Measurements from ENCODE around the gene CXCL10.
"Not testable (repeated sequence)": the region's sequence is repeated elsewhere in the genome, so short reads cannot be mapped to it uniquely, and the experiment has no call there.

CXCL10 gene

GRCh38 chr4:76024065-76024464, 768 bp upstream of the CXCL10 start:
- DNase-seq = no peak

DNA sequence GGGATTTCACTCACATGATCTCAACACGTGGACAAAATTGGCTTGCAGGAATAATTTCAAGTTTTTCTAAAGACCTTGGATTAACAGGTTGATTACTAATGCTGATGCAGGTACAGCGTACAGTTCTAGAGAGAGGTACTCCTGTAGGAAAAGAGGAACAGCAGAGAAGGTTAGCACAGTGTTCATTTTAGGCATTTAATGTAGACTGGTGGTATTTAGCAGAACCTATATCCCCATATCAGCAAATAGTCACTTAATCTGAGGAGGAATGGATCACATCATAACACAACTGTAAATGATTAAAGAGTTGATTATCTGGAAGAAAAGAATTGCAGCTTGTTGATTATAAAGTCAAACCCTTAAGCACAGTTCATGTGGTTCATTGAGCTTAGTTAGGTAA, 620 bp downstream of the CXCL10 start:
- no peak for DNase-seq

DNA sequence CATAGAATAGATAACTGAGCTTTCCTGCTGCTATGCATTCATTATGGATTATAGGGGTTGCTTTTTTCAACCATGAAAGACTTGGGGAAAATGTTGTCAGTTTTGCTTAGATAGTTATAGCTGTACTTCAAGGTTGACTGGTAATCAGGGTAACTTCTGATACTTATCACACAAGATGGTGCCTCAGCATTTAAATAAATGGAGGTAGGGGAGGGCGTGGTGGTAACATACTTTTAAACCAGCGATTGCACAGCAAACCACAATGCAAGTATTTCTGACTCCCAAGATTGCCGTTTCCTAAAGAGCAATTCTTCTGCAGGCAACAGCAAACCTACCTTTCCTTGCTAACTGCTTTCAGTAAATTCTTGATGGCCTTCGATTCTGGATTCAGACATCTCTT, 1.3 kb downstream of the CXCL10 start:
- no peak for DNase-seq

- DNase-seq = no peak
Measured at GRCh38 chr4:76017056-76017686, 6.1 kb downstream of the CXCL10 start.

DNA sequence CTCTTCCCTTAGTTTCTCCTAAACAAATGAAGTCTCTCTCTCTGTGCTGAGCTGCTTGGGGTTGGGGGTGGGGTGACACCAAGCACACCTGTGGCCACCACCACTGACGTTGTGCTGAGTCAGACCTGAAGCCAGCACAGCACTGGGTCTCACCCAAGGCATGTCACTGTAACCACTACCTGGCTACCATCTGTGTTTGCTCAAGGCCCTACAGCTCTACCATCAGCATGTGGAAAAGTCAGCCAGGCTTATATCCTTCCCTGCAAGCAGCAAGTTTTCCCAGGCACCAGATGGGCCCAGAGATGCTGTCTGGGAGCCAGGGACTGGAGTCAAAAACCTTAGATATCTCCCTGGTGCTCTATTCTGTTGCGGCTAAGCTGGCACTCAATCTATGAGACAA, 6.9 kb downstream of the CXCL10 start:
- DNase-seq = no peak

DNA sequence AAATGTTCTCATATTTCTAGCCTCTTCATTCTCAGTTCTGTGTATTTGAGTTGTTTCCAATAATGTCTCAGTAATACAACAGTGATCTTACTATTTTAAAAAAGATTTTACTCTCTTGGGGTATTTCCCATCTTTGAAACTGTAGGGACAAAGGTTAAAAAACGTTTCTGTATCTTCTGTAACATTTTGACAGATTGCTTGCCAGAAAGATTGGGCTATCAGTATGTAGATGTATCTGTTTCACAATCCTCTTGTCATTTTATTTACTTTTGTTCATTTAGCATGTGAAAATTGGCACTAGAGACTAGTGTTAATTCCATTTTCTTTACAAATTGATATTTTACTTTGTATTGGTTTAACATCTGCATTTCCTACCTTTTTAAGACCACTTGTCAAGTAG, 9.8 kb downstream of the CXCL10 start:
- no peak for DNase-seq

DNA sequence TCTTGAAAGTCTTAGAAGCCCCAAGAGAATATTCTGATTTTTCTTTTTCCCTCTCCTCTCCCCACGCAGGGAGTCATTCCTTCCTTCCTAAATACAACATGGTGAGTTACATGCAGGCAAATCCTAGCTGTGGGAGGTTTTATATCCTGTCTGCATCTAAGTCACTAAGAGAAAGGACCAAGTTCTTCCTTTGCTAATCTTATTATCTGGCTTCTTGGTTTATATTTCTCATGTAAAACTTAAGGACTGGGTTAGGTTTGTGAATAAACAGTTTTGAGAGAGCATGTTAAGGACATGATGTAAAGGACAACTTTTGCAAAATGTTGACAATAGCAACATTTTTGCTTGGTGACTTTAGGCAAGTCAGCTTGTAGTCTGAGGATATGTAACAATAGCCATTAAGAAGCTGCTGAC, 10.9 kb downstream of the CXCL10 start:
- DNase-seq = no peak

GRCh38 chr4:76011700-76012387, 11.5 kb downstream of the CXCL10 start:
- DNase-seq = no peak

DNA sequence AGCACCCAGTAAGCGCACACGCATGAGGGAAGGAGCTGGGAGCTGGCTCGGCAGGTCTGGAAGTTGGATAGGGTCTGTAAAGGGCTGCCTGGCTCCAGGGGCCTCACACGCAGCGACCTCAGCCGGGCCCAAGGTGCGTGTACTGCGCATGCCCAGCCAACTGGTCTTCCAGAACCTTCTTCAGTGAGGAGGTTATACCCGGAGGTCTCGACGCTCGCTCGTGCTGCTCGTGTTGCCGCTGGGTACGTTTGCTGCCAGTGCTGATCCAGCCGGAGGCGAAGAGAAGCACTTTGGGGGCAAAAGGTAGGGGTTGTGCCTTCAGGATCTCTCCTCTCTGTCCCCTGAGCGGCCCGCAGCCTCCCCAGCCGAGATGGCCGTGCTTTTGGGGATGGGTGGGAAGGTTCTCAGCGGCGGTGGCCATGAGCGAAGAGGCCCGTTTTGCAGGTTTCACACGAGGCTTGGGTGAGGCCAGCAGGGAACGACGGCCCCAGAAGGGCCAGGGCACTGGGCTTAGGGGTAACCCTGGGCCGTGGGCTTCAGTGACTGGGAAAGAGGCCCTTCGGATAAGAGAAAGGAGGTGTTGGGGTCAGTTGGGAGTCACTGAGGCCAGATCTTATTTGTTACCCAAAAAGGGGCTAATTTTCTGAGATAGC, 12.2 kb downstream of the CXCL10 start:
- DNase-seq = no peak

GRCh38 chr4:76010576-76010975, 12.7 kb downstream of the CXCL10 start:
- DNase-seq = no peak

DNA sequence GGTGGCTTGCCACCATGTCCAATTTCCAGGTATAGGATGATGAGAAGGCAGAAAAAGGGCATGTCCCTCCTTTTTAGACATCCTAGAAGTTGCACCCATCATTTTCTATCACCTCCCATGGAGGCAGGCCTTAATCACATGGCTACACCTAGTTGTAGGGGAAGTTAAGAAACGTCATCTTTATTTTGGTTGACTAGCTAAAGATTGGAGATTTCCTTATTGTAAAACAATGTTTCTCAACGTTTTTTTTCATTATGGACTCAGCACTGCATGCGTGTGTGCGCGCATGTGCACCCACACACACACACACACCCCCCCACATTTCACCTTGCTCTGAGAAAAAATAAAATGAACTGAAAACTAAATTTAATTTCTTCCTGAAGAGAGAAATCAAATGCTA, 14.0 kb downstream of the CXCL10 start:
- no peak for DNase-seq

- DNase-seq = no peak
Measured at GRCh38 chr4:76007089-76007862, 16.0 kb downstream of the CXCL10 start, which contains the start of gene CXCL9. Gene CXCL9, minus strand, starts transcription at chr4:76007509. Its CDS starts 60 bp downstream, at chr4:76007449.

DNA sequence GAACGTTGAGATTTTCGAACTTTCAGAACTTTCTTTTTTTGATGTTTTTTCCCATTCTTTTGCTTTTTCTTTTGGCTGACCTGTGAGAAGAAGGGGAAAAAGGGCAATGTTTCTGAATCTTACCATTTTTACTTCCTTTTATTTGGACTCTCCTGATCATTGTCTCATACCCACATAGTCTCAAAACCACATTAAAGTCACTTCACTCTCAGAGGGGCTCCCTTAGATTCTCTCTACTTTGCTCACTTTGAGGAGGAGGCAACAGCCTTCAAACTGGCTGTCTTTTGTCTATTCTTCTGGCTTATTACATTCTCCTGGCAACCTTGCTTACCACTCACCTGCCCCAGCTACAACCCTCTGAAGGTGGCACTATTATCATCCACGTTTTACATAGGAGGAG, 19.7 kb downstream of the CXCL10 start:
- DNase-seq = no peak

DNA sequence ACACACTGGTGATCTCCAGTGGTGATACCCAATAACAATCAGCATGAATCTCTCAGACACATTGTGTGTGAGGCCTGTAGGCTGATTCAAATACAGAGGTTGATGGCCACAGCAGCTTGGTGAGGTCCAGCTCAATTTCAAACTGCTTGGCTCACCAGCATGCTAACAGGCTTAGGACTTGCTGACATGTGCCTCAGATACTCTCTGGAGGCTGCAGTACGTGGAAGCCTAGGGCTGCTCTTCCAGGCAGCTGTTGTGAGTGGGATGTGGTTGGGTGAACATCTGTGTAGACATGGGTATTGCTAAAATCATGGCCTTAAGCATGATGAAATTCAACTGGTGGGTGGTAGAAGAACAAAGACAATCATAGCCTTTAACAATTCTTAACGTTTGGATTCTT, 20.3 kb downstream of the CXCL10 start:
- DNase-seq = no peak

DNA sequence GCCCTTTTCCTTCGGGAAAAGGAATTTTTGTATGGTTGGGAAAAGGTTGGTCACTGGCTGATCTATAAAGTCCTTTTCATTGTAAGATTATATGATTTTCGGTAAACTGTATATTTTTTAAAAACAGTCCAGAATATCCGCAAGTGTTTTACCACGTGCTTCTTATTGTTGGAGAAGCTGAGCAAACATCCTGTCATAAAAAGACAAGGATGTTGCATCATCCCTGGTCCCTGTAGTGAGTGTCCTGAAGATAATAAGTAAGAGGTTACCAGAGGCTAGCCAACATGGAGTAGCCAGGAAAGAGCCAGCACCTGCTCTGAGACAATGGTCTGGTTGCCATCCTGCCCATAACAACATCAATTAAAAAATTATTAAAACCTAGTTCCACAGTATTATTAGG, 21.1 kb downstream of the CXCL10 start:
- DNase-seq = no peak

GRCh38 chr4:76001700-76002099, 21.6 kb downstream of the CXCL10 start:
- DNase-seq = no peak

GRCh38 chr4:76000279-76000678, 23.0 kb downstream of the CXCL10 start:
- DNase-seq = no peak

- not testable (repeated sequence) for DNase-seq
Measured at GRCh38 chr4:75998525-75999147, 24.7 kb downstream of the CXCL10 start.

GRCh38 chr4:75997946-75998345, 25.4 kb downstream of the CXCL10 start:
- no peak for DNase-seq

- no peak for DNase-seq
Measured at GRCh38 chr4:75997081-75997480, 26.2 kb downstream of the CXCL10 start.

- DNase-seq = no peak
Measured at GRCh38 chr4:75995727-75996126, 27.6 kb downstream of the CXCL10 start.

- DNase-seq = no peak
Measured at GRCh38 chr4:75992462-75992861, 30.8 kb downstream of the CXCL10 start.

All from activated CD4-positive, alpha-beta T cell treated with anti-CD3 and anti-CD28 coated beads for 4 hours (primary cell).